Suppressor macrophage treated with lipopolysaccharide for 4 hours (primary cell): ENCODE results near the gene VPS52.
A peak's percentile ranks its signal among the peaks of the same experiment; 100 is the strongest.
"Not testable (repeated sequence)": the region's sequence is repeated elsewhere in the genome, so short reads cannot be mapped to it uniquely, and the experiment has no call there.

Source experiments
- DNase-seq: peaks from one replicate; pipeline ENCODE4 v3.0.0-alpha.2; 2020

The VPS52 gene

DNA sequence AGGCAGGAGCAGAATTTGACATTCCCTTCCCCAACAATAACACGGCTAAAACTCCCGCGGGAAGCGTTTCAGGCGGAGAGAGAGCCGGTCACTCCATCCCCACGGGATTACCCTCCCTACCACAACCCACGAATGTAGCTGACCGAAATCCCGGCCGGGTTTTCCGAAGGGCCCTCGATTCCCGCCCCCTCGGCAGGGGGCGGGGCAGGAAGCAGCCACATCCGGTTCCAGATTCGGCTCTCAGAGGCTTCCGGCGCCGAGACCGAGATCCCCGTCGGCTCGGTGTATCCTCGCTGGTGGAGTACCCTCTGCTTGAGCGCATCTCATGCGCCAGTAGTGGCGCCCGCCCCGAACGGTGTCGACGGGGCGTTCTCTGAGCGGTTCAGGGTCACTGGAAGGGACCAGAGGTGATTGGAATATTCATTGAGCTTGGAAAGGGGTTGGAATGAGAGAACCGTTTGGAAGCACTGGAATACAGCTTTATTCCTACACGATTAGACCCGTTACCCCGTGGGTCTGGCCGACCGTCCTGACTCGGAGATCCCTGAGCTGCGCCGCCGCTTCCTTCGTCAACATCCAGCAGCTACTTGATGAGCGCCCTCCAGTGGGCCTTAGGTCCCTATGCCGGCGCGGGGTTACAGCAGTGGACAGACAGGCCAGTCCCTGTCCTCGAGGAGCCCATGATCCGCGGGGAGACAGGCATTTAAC lies 27.7 kb upstream of the VPS52 start:
- peak; percentile 94 for DNase-seq

DNA sequence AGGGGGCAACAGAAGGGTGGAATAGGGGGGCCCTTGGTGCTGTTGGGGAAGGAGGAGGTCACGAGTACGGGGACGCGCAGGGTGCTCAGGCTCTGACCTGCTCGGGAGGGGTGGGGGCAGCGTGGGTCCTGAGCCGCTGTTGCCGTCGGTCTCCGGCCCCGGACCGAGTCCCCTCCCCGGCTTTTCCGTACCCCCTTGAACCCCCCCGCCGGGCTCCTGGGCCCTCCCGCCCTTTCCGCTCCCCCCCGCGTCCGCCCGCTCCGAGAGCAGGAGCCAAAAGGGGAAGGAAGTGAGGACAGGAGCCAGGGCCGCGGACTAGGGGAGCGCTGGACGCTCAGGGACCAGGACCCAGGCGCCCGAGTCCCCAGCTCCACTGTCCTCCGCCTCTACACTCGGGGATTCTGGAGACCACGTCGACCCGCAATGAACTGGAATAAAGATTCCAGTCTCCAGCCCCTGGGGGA lies 27.1 kb upstream of the VPS52 start, which contains the start of gene RGL2:
Gene RGL2 (minus strand): TSS at position 170 of the 464 bp plus-strand sequence. CDS start 332 bp downstream, outside the sequence.
- peak; percentile 58 for DNase-seq

DNA sequence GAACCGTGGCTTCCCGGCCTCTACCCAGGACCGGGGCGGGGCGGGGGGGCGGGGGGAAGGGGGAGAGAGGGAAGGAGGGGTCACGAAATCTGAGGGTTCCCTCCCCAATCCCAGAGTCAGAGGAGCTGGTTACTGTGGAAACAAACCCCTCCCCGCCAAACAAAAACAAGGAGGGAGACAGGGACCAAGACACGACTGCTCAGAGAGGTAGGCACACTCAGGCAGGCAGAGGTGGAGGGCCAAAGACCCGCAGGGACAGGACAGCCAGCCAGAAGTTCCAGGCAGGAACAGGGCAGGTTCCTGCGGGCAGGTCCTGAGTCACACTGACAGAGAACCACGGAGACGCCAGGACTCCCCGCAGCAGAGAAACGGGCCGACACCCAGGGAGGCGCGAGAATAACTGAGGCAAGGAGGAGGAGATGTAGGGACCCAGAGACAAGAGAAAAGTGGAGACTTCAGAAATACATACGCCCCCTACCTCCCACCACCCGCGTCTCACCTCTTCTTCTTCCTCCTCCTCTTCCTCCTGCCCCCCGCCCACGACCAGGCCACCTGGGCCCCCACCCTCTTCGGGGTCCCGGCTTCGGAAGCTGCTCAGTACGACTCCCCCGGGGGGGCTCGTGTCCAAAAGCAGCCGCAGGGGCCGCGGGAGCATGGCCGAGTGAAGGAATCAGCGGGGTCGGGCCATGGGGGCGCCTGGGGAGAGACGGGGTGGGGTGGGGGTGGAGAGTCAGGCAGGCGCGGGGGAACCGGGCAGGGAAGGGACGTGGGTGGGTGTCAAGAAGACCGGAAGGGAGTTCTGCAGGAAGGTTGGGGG lies 26.5 kb upstream of the VPS52 start:
- DNase-seq: peak; percentile 61

DNA sequence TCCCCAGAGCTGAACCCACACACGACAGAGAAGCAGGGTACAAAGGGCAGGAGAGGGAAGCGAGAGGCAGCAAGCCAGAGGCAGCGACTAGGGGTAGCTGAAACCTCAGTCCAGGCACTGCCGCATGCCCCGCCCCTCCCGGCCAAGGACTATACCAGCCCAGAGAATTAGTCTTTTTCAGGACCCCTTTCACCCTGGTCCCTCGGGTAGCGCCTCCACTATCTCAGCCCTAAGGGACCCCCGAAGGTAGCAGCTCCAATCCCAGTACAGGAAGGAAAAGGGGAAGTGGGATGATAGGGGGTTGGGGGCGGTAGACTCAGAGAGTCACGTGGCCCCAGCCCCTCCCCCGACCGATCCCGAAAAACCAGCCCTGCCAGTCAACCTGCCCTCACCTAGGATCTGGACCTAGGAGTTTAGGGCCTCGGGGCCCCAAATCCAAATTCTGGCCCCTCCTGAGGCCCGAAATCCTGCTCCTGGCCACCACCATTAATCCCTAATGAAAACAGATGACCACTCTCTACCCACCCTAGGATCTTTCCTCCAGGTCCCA lies 25.8 kb upstream of the VPS52 start:
- peak; percentile 28 for DNase-seq

DNA sequence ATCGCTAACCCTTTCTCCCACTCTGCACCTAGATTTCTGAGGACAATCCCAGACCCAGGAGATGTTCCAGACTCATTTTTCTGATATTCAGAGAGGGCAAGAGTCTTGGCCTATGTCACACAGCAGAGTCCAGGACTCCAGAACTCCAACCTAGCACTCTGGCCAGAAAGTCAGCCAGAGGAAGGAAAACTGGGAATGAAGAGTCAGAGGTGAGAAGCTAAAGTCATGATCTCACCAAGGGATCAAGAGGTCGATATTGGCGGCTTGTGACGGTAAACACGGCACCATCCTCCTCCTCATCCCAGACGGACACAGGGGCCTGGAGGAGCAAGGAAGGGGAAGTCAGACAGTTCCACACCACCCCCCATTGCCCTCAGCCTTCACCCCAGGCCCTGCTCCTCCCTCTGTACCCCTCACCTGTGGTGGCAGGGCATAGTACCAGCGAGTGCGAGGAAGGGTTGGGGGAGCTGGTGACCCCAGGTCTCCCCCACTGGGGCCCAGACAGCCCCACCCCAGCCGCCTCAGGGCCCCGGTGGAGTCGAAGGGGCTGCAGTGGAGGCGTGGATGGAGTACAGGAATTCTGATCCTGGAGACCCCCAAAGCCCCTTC lies 25.2 kb upstream of the VPS52 start:
- no peak for DNase-seq

DNA sequence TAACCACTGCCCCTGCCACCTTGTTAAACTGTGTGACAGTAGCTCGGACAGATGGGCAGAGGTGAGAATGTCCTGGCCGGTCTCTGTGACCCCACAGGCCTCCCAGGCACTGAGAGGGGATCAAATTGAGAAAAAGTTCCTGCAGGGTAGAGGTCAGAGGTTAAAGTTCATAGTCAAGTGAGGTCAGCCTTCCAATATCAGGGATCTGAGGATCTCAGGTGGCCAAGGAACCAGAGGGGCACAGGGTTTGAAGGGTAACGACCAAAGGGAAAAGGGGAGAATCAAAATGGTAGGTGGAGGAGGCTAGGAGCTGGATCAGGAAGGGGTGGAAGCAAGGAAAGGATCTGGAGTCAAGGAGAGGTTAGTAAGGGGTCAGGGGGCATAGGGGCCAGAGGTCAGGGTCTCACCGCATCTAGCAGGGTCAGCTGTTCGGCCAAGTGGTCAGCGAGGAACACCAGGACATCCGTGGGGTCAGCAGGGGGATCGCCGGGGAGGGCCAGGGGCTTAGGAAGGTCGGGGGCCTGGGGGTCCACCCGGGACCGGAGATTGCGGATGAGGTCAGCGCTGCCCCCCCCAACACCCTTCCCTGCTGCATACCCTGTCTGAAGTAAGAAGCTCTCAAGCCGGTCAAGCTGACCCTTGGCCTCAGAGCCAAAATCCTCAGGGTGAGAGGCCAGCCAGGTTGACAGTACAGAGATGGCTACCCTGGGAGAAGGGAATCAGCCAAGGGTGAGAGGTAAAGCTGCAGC lies 24.1 kb upstream of the VPS52 start:
- DNase-seq: no peak

DNA sequence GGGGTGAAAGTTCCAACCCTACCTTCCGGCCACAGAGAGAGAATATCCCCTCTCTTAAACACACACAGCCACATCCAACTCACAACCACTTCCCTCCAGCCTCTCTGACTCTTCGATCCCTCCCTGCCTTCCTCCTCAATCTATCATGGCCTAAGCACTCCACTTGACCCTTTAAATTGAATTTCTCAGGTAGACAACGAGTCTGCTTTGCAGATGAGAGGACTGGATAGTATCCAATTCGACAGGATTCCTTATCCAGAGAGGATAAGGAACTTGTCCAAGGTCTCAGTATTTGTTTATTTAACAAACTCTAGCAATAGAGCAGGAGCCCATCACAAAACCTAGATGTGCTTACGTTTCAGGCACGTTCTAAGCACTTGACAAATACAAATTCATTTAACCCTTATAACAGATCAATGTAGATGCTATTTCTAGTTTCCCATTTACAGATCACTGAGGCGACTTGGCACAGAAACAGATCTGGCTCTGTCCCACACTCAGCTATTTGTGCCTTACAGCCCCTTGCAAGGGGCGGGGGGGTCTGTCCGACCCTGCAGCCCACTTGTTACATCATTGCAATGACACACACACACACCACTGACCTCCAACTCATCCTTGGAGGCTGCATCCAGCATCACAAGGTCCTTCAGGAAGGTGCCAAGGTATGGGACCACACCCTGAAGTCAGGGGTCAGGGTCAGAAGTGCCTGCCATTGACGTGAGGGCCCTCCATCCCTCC lies 22.6 kb upstream of the VPS52 start:
- no peak for DNase-seq

DNA sequence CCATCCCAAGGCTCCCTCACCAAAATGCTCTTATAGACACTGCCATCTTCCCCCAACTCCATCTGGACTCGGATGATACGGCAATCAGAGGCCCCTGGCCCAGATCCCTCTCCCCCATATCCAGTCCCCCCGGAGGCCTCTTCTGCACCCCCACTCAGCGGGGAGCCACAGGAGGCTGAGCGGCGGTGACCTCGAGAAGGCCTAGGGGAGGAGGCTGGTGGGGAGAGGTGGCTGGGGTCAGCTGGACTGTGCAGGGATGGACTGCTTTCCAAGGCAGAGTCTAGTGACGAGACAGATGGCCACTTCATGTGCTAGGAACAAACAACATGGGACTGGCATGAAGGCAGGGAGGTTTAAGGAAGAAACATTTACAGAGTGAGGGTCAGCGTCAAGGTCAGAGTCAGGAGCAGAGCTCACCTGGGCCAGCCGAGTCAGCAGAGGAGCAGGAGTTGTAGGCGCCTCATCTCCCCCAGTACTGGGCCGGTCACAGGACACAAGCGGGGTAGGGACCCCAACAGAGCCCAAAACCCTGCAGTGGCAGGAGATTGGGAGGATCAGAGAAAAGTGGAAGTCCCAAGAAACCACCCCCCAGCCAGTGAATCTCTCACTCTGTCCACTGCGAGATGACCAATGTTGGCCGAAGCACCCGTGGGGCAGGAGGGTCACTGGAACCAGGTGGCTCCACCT lies 21.5 kb upstream of the VPS52 start:
- no peak for DNase-seq

DNA sequence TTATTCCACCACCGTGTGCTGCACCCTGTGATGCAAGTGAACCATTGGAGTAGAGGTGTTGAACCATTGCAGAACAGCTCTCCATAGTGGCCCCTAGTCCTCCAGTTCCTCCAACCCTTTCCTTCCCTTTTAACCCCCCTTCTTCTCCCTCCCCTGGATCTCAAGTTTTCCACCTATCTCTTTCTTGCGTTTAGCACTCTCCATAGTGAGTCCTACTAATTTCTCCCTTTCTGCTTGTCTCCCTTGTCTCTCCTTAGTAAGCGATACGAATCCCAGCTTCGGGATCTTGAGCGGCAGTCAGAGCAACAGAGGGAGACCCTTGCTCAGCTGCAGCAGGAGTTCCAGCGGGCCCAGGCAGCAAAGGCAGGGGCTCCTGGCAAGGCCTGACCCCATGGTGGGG lies 18.8 kb upstream of the VPS52 start:
- no peak for DNase-seq

DNA sequence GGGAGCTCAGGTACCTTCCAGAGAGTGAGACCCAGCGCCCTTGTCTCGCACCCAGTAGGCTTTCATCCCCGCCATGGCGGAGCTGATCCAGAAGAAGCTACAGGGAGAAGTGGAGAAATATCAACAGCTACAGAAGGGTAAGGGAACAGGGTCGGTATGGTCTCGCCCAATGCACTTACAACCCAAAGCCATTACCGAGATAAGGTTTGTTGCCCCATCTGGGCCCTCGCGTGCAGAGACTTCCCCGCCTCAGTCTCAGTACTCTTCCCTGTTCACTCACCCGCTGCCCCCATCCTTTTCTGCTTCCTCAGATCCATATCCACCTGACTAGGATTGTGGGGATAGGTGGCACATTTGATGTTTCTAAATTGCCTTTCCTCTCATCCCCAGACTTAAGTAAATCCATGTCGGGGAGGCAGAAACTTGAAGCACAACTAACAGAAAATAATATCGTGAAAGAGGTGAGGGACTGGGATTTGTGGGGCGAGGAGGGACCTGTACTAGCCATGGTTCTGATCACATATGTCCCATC lies 18.2 kb upstream of the VPS52 start:
- no peak for DNase-seq

DNA sequence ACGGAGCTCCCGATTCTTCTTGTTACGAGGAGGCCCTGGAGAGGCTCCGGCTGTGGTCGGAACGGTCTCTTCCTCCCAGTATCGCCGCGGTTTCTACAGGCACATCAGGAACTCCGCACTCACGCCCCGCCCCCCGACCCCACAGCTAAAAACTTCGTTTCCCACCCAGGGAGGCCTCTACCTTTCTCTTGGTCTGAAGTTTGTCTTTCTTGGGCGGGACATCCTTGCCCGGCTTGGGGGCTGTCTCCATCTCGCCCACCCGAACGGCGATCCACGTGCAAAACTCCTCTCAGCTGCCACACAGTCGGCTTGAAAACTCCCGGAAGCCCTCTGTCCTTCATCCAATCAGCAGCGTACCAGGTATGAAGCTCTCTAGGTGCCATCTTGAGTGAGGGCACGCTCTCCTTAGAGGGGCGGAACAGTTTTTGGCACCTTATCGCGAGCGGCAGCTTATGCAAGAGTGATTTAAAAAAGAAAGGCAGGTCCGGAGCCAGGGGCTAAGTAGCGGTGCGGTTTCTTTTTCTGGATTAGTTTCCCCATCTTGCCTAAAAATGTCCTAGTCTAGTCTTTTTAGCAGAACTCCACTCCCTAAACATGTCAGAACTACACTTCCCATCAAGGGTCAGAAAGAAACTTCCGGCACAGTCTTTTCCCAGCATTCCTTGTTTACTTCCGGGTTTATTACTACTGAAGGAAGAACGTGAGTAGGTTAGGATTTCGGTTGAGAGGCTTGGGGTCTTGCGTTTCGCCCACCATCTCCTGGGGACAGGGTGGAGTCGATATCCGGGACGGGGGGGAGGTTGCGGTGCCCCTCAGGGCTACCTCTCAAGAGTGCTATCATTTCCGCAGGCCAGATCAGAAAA lies 17.5 kb upstream of the VPS52 start, which contains the start of the genes PFDN6 and WDR46:
Gene PFDN6 (plus strand): TSS at position 681 of the 863 bp plus-strand sequence. CDS start 256 bp downstream, outside the sequence.
Gene WDR46 (minus strand): TSS at position 319 of the 863 bp plus-strand sequence. CDS start 69 bp downstream, at position 250.
- peak; percentile 91 for DNase-seq

DNA sequence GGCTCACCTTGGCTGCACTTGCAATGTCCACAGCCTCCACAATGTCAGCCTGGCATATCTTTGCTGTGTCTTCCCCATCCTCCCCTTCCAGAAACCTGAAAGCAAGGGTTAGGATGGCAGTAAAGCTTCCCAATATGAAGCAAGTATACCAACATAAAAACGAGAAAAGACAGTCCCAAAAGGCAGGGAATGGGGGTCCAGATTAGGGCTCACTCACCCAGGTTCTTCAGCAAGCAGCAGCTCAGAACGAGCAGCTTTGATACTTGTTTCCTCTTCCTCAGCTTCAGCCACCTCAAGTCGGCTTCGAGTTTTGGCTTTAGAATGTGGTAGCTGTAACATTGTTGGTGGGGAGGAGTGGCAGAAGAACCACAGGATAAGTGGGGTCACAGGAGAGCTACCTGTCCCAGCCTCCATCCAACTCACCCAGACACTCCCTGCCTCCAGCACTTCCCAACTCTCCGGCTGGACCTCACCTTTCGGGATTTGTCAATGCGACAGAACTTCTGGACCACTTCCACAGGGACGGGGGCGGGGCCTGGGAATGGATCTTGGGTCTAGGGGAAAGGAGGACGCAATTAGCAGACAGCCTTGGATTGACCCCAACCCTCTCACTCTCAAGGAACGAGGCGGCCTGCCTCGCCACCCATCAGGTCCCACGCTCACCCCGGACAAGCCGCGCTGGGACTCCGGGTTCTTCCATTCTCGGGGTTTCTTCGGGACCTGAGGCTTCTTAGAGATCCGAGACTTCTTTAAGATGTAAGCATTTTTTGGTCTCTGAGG lies 16.7 kb upstream of the VPS52 start:
- DNase-seq: no peak

DNA sequence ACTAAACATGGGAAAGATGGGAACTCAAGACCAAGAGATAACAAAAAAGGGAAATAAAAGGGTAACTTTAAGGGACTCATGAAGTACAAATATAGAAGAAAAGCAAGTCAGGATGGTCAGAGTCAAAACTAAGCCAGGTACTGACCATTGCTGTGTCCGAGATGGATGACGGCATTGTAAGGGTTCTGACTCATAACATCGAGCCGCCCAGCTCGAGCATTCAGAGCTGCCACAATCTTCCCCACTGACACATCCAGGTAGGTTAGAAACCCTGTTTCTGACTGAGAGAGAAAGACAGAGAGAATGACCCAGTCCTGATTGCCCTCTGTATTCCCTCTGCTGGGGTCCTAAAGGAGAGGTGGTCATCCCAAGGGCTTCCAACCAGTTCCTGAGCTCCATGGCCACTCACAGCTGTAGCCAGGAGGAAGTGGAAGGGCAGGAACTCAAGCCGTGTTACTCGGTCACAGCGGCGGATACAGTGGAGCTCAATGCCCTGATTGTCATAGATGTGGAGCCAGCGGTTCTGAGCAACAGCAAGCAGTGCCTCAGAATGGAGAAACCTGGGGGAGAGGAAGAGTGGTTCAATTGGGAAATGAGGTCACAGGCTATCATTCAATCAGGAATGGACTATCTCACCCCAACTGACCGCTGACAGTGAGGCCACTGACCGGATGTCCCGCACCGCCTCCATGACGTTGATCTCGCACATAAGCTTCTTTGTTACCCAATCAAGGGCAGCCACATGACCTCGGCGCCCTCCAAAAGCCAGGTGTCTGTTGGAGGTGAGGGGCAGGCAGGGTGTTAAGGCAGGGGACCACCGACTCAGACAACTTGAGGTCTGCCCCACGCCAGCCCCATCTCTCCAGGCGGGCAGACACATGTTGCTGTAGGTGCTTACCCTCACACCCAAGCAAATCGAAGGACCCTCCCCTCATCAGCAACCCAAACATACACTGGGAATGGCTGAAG lies 15.6 kb upstream of the VPS52 start:
- no peak for DNase-seq

DNA sequence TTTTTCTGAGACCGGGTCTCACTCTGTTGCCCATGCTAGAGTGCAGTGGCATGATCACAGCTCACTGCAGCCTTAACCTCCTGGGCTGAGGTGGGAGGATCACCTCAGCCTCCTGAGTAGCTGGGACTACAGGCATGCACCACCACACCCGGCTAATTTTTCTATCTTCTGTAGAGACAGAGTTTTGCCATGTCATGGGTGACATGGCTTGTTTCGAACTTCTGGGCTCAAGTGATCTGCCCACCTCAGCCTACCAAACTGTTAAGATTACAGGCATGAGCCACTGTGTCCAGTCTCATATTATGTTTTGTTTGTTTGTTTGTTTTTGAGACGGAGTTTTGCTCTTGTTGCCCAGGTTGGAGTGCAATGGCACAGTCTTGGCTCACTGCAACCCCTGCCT lies 13.5 kb upstream of the VPS52 start:
- not testable (repeated sequence) for DNase-seq

DNA sequence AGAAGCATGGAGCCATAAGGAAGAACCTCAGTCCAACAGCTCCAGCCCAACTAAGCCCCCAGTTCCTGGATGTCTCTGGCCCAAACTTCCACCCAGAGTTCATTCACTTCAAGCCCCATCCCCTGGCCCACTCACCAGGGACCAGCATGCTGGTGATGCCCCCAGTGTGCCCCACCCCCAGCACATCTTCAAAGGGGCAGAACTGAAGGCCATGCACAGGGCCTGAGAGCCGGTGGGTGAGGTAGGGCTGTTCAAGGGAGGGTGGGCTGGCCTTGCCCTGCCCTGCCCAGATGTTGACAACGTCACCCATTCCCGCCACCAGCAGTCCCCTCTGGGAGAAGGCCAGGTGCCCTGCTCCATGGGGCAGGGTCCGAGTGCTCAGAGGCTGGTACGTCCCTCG lies 8.9 kb upstream of the VPS52 start:
- no peak for DNase-seq

DNA sequence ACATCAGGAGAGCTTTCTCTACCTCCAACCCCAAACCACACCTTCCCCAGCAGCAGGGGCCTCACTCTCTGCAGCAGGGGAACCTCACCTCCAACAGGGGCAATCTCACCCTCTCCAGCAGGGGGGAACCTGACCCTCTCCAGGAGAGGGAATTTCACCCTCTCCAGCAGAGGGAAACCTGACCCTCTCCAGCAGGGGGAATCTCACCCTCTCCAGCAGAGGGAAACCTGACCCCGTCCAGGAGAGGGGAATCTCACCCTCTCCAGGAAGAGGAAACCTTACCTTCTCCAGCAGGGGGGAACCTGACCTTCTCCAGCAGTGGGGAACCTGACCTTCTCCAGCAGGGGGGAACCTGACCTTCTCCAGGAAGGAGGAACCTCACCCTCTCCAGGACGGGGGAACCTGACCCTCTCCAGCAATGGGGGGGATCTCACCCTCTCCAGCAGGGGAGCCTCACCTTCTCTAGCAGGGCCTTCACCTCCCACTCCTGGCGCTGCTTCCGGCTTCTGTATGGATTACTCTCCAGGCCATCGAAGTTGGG lies 8.4 kb upstream of the VPS52 start:
- peak; percentile 47 for DNase-seq

DNA sequence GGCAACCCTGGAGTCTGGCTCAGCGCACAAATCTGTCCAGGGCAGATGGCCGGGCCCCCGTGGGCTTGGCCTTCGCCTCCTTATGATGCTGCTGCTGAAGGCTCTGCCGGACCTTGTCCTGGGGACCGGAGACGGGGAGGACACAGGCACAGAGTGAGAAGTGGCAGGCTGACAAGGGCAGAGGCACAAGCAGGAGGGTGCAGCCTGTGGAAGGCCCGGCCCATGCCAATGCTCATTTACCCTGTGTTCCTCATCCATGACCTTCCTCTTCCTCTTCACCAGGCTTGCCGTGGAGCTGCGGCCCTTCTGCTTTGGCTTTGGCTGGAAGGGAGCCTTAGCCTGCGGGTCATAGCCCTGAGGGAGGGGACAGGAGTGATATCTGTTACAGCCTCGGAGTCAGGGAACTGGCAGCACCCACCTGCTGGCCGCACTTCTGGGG lies 7.6 kb upstream of the VPS52 start:
- DNase-seq: no peak
